Erythroblast (primary cell): Measurements from ENCODE around the gene SLC22A16.

Source experiments
- DNase-seq, 2 experiments: peaks; one replicate each; lab custom pipeline; 2025; lab: John Stamatoyannopoulos, UW
- GATA1 ChIP-seq: IDR thresholded peaks from 2 replicates; pipeline ENCODE4 v1.6.1; 2011; ENCODE audit warnings: low read depth, mild to moderate bottlenecking, control low read depth, low read length, moderate library complexity
- POLR2A ChIP-seq: IDR thresholded peaks from 2 replicates; pipeline ENCODE4 v1.6.1; 2011; ENCODE audit warnings: mild to moderate bottlenecking, low read length

The SLC22A16 gene

DNA sequence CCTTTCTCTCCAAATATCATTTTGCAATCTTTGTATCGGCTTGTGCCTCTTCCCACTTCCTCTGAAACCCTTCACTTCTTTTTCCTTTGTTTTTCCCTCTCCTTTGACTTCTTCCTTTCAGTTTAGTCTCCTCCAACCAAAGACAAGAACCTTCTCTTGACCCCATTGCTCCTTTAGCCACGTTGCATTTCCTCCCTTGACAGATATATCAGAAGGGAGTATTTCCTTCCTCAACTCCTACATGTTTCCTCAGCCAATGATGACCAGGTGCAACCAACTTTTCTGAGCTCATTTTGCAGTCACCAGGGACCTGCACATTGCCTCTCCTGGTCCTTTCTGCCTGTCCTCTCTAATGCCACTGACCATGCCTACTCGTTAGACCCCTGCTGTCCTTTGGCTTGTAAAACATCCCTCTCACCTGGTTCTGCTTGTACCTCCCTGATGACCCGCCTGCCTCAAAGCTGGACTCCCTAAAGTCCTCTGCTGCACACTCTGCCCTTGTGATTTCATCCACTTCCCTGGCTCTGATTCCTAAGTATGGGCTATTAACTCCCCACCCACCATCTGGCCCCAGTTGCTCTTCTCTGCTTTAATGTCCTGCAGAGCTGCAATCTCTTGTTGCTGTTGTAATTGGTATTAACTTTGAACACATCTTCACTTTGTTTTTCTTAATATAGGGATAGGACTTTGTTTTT, 27.4 kb downstream of the SLC22A16 start:
- DNase-seq = no peak

DNA sequence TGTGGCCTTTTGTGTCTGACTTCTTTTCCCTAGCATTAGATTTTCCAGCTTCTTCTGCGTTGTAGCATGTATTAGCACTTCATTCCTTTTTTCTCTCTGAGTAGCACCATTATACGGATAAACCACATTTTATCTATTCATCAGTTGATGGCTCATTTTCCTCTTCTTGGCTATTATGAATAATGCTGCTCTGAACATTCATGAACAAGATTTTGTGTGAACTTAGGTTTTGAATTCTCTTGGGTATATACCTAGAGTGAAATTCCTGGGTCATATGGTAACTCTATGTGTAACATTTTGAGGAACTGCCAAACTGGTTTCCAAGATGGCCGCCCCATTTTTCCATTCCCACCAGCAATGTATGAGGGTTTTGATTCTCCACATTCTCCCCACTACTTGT, 28.7 kb downstream of the SLC22A16 start:
- TF ChIP-seq GATA1 (no peak), POLR2A (no peak)
- DNase-seq = no peak

More for the DNA sequence above, 27.4 kb downstream of the SLC22A16 start:
- no peak for TF ChIP-seq GATA1
- TF ChIP-seq POLR2A = no peak

DNA sequence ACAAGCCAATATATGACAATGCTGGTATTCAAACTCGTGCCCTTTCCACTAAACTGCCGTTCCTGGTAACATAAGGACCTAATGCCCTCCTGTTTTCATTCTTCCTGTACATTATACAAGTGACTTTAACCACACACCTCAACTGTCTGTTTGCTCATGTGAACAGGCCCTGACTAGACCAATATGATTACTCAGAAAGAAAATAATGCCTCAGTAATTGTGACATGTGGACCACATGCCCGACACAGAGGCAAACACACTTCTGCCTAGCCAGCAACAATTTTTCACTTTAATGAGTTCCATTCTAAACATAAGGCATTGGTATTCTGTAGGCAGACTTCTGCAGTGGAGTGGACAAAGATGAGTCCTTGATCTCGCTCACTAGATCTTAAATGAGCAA, 30.0 kb downstream of the SLC22A16 start:
- TF ChIP-seq GATA1 (no peak), POLR2A (no peak)
- no peak for DNase-seq

DNA sequence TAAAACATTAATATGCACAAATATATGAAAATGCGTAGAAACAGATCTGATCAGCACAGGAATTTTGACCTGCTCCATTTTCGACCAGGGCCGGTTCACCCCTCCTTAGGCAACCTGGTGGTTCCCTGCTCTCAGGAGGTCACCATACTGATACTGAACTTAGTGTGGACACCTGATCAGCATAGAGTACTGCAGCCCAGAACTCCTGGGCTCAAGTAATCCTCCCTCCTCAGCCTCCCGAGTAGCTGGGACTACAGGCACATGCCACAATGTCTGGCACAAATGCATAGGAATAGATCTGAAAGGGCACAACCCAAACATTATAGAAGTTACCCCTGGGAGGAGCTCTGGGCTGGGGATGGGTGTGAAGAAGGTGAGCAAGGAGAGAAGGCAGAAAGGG, 36.4 kb downstream of the SLC22A16 start:
- TF ChIP-seq GATA1 (no peak), POLR2A (no peak)
- no peak for DNase-seq

DNA sequence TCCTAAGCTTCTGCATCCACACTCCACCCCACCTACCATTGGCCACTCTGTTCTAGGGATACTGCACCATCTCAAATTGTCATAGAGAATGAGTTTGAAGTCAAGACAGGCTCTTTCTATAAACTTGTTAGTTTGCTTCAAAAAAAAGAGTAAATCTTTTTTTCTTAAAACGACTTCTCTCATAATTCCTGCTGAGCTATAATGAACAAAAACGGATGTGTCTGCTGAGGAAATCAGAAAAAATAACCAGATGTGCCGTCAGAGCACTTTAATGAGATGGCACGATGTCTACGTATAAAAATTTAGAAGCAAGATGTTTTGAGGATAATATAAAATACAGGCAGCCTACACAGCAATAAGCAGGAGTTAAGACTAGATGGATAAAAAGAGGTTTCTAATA, 37.1 kb downstream of the SLC22A16 start:
- TF ChIP-seq POLR2A = no peak
- DNase-seq = no peak

DNA sequence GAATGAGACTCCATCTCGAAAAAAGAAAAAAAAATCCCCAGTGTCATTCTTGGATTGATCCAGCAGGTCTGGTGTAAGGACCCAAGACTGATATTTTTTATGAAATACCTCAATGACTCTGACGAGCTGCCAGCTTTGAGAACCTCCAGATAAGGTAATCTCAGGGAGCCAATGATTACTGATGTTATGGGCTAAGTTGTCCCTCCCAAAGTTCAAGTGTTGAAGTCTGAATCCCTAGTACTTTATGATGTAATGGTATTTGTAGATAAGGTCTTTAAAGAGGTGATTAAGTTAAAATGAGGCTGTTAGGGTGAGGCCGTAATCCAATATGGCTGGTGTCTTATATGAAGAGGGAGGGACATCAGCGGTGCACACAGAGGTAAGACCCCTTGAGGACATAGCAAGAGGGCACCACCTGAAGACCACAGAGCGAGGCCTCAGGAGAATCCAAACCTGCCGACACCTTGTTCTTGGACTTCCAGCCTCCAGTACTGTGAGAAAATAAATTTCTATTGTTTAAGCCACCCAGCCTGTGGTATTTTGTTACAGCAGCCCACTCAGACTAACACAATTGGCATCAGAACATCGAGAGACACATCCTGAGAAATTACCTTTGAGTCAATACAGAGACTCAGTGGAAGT, 41.3 kb downstream of the SLC22A16 start:
- TF ChIP-seq GATA1 (no peak), POLR2A (no peak)
- no peak for DNase-seq

DNA sequence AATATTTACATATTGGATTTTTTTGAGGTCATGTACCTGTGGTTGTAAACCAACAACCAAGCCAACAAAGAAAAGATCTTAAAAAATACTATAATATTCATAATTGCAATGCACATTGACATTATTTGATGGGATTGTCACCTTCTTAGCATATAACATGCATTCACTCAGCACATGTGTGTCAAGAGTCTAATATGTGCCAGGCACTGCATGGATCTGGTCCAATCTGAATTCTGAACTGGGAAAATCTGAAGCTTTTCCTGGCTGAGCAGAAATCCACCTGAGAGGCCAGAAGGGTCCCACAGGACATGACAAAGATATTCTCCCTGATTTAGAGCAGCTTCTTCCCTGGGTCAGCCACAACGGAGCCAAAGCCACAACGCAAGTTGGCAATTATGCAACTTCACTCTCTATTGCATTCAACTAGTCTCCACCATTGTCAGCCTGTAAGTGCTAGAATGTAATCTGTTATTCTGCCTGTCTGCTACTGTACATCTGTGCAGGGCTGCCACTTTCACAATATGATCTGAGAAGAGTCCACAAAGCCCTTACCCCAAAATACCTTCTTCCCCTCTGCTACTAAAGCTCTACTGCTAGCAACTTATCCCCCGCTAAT, 44.0 kb downstream of the SLC22A16 start:
- no peak for DNase-seq
- TF ChIP-seq POLR2A (no peak), GATA1 (no peak)

DNA sequence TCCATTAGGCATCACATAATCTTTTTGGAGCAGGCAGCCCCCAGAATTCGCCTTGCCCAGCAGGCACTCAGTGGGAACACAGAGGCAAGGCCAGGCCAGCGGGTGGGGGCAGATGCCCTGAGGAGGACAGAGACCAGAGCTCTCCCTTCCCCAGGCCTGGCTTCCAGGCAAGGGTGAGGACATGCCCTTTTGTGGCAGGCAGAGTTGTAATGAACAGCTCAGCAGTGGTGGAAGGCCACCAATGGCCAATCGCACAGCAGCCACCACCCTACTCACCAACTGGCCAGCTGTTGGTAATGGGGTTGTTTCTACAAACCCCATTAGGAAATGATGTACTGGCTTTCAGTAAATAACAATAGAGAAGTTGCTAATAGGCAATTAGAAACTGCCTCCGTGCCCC, 45.7 kb downstream of the SLC22A16 start:
- no peak for DNase-seq
- TF ChIP-seq GATA1 (no peak), POLR2A (no peak)

DNA sequence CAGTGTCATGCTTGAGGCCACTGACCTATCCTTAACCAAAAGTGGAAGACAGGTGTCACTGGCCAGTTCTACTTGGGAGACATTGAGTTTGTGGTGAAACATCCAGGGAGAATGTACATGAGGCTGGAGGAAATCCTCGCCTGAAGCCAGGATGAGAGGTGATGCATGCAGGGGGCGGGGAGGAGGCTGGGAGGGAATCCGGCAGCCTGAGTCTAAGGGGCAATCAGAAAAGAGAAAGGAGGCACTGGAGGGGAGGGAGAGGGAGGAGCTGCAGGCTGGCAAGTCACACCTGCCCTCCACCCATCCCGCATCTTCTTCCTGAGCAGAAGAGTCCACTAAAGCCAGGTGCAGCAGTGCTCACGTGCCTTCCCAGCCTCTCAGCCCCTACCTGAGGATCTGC, 46.2 kb downstream of the SLC22A16 start:
- no peak for DNase-seq
- no peak for TF ChIP-seq POLR2A
- TF ChIP-seq GATA1 = no peak

DNA sequence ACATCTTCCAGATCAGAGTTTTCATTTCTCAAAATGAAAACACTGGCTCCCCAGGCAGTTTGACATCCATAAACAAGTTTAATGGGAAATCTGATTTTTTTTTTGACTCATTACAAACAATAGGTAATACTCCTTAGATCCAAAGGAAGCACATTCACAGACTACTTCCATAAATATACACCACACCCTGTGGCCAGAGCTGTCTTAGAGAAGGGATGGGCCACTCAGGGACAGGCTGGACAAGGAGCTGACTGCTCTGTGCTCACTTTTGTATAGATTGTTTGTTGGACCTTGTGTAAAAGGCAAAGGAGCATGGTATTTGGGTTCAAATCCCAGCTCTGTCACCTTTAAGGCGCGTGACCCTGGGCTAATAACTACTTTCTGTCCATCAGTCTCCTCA, 48.3 kb downstream of the SLC22A16 start:
- TF ChIP-seq POLR2A (no peak), GATA1 (no peak)
- no peak for DNase-seq

DNA sequence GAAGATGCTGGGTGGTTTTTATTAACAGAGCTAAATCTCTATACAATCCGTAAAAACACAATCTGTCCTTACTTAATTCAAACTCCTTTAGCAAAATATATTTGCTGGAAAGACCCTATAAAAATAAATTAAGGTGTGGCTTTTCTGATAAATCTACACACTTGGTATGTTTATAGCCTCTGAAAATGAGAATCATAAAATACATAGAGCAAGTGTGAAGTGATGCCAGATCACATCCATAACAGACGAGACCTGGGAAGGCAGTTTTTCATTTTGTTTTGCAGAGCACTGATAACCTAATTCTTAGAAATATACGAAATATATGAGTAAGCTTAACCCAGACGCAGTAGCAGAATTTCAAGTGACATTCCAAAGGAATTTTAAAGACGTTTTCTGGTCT, 50.6 kb downstream of the SLC22A16 start:
- DNase-seq = no peak
- TF ChIP-seq GATA1 (no peak), POLR2A (no peak)

DNA sequence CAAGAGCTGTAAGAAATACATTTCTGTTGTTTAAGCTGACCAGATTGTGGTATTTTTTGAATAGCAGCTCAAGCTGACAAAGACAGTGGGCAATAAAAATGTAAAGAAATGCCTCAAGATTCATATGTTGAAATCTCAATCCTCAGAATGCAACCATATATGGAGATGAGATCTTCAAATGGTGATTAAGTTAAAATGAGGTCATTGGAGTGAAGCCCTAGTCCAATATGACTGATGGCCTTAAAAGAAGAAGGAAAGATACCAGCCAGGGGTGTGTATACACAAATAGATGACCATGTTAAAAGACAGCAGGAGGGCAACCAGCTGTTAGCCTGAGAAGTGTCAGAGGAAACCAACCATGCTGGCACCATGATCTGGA, 54.0 kb downstream of the SLC22A16 start:
- TF ChIP-seq GATA1 = no peak
- no peak for TF ChIP-seq POLR2A
- no peak for DNase-seq

DNA sequence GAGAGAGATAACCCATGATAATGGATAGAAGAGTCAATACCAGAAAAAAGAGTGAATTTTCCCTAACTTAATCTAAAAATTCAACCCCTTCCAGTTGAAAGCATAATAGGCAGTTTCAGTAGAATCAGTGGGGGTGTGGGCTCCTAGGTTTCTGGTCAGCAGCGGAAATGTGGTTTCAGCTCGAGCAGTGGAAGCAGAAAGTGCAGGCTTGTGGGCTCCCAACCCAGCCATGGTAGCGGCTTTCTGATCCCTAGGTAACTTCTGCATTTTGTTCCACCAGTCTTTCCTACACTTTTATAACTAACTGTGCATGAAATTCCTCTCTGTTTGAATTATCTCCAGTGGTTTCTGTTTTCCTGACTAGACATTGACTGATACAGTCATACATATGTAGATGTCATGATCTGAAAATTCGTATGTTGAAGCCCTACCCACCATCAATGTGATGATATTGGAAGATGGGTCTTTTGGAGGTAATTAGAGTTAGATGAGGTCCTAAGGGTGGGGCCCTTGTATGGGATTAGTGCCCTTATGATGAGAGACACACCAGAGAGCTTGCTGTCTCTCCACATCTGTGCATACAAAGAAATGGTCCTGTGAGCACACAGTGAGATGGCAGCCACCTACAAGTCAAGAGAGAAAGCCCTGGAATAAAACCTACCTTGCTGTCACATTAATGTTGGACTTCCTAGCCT, 54.5 kb downstream of the SLC22A16 start:
- TF ChIP-seq GATA1 (no peak), POLR2A (no peak)
- DNase-seq = no peak

DNA sequence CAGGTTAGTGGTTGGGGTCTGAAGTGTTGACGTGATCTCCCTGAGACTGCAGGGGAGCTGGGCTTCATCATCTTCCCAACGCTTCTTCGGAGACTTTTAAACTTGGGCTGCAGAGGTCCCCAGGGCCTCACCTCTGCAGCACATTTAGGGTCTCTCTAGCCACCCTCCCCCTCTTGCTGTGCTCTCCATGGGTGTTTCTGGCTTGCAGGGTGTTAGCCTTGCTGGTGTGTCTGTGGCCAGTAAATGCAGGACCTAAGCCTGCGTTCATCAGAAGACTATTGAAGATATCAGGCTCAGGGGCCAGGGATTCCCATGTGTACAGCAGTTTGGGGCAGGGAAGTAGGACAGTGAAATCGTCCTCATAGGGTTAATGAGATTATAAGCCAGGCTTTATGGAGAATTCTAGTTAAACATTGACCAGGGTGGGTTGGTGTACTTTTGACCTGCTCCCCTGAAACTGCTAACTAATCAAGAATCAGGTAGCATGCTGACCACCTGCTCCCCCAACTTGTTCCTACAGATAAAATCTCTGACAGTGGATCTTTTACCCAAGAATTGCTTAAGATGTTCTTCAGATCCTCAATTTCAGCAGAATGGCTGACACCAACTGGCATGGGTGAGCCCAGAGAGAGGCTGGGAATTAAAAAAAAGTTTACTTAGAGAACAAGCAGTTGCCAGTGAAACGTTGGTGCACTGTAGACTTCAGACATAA, 57.2 kb downstream of the SLC22A16 start:
- DNase-seq = no peak
- no peak for TF ChIP-seq POLR2A
- TF ChIP-seq GATA1 = no peak
